WTC11 (cell line): Measurements from ENCODE around the gene LMO2. TPM values are rescaled to one million over a fixed set of nuclear protein-coding genes. Genes with fewer than 3 reads are reported as not detected.

ENCODE experiments used
- ATAC-seq: fragments of 200-7000 bp; cut with Tn5 transposase; 2 replicates; pipeline ENCODE4 v1.10.0; 2021; ENCODE audit warnings: mild to moderate bottlenecking, moderate library complexity
- CTCF ChIA-PET: fragments of 300-600 bp; sonication (Branson Sonifier 250); formaldehyde crosslinking; loops from one replicate; lab custom pipeline; 2021; ENCODE audit warnings: antibody characterized with exemption; lab: Charles Lee
- POLR2A ChIA-PET: fragments of 350-600 bp; sonication (Branson Sonifier 250); formaldehyde crosslinking; loops from one replicate; lab custom pipeline; 2021; ENCODE audit warnings: antibody characterized with exemption; lab: Charles Lee
- DNase-seq: peaks from one replicate; pipeline ENCODE4 v3.0.0; 2021; ENCODE audit warnings: low spot score
- H3K27ac Mint-ChIP-seq: 2 replicates; pipeline ENCODE4 v1.8.0; 2021; ENCODE audit warnings: mixed read lengths
- H3K27me3 Mint-ChIP-seq: 2 replicates; pipeline ENCODE4 v1.8.0; 2021; ENCODE audit warnings: low read depth, mild to moderate bottlenecking, moderate library complexity, mixed read lengths
- H3K36me3 Mint-ChIP-seq: 2 replicates; pipeline ENCODE4 v1.8.0; 2021; ENCODE audit warnings: mixed read lengths
- H3K4me1 Mint-ChIP-seq: 2 replicates; pipeline ENCODE4 v1.8.0; 2022; ENCODE audit warnings: mixed read lengths
- H3K4me3 Mint-ChIP-seq: 2 replicates; pipeline ENCODE4 v1.8.0; 2021; ENCODE audit warnings: mild to moderate bottlenecking, moderate library complexity, mixed read lengths
- H3K9me3 Mint-ChIP-seq: 2 replicates; pipeline ENCODE4 v1.8.0; 2021; ENCODE audit warnings: mixed read lengths
- EMX1 ChIP-seq: fragments of 250-450 bp; sonication (Bioruptor Pico); IDR thresholded peaks from 2 replicates; pipeline ENCODE4 v1.8.0; 2021; ENCODE audit warnings: mild to moderate bottlenecking
- ETV6 ChIP-seq: sonication (generic); formaldehyde crosslinking; IDR thresholded peaks from 2 replicates; pipeline ENCODE4 v1.8.1; 2022; ENCODE audit warnings: mild to moderate bottlenecking, missing genetic modification reagents
- FOXK1 ChIP-seq: sonication (generic); formaldehyde crosslinking; IDR thresholded peaks from 2 replicates; pipeline ENCODE4 v1.8.0; 2022; ENCODE audit warnings: mild to moderate bottlenecking, moderate library complexity, missing genetic modification reagents
- IRF2 ChIP-seq: sonication (generic); formaldehyde crosslinking; IDR thresholded peaks from 2 replicates; pipeline ENCODE4 v1.8.0; 2022; ENCODE audit warnings: low read depth, missing genetic modification reagents, borderline replicate concordance
- JAZF1 ChIP-seq: fragments of 250-450 bp; sonication (Bioruptor Pico); IDR thresholded peaks from 2 replicates; pipeline ENCODE4 v1.9.0; 2021; ENCODE audit warnings: moderate library complexity, mild to moderate bottlenecking, inconsistent platforms
- NFE2L1 ChIP-seq: sonication (generic); formaldehyde crosslinking; IDR thresholded peaks from 2 replicates; pipeline ENCODE4 v1.8.1; 2023; ENCODE audit warnings: missing genetic modification reagents
- NR1H2 ChIP-seq: sonication (generic); formaldehyde crosslinking; IDR thresholded peaks from 2 replicates; pipeline ENCODE4 v1.9.0; 2021; ENCODE audit warnings: mild to moderate bottlenecking, moderate library complexity, missing genetic modification reagents
- TCF7 ChIP-seq: sonication (generic); formaldehyde crosslinking; IDR thresholded peaks from 2 replicates; pipeline ENCODE4 v1.8.0; 2022; ENCODE audit warnings: mild to moderate bottlenecking, low read depth, missing genetic modification reagents, moderate library complexity
- TP53 ChIP-seq: sonication (generic); formaldehyde crosslinking; IDR thresholded peaks from 2 replicates; pipeline ENCODE4 v1.8.1; 2023; ENCODE audit warnings: mild to moderate bottlenecking, missing genetic modification reagents
- ZNF396 ChIP-seq: fragments of 250-450 bp; sonication (Bioruptor Pico); IDR thresholded peaks from 2 replicates; pipeline ENCODE4 v1.8.0; 2021; ENCODE audit warnings: mild to moderate bottlenecking, moderate library complexity, borderline replicate concordance
- ZNF423 ChIP-seq: fragments of 250-450 bp; sonication (Bioruptor Pico); IDR thresholded peaks from 2 replicates; pipeline ENCODE4 v2.1.2; 2022; ENCODE audit warnings: mild to moderate bottlenecking, moderate library complexity
- ZNF671 ChIP-seq: fragments of 250-450 bp; sonication (Bioruptor Pico); IDR thresholded peaks from 2 replicates; pipeline ENCODE4 v1.8.0; 2021; ENCODE audit warnings: mild to moderate bottlenecking
- total RNA-seq: library from RNA; stranded (reverse); gene quantifications from 3 replicates; pipeline ENCODE4 v1.2.3, GENCODE V29; 2021
- TF ChIP-seq, protein P1 (sequence below): fragments of 250-450 bp; sonication (Bioruptor Pico); conservative IDR thresholded peaks from 2 replicates; pipeline ENCODE4 v1.9.0; 2021; ENCODE audit warnings: mild to moderate bottlenecking
- TF ChIP-seq, protein P2 (sequence below): sonication (generic); formaldehyde crosslinking; IDR thresholded peaks from 2 replicates; pipeline ENCODE4 v1.8.0; 2022; ENCODE audit warnings: mild to moderate bottlenecking, missing genetic modification reagents
- TF ChIP-seq, protein P3 (sequence below): sonication (generic); formaldehyde crosslinking; IDR thresholded peaks from 2 replicates; pipeline ENCODE4 v1.8.0; 2022; ENCODE audit warnings: mild to moderate bottlenecking, missing genetic modification reagents
- TF ChIP-seq, protein P4 (sequence below): sonication (generic); formaldehyde crosslinking; IDR thresholded peaks from 2 replicates; pipeline ENCODE4 v1.8.1; 2022; ENCODE audit warnings: mild to moderate bottlenecking, moderate library complexity, missing genetic modification reagents
- TF ChIP-seq, protein P5 (sequence below): sonication (generic); formaldehyde crosslinking; IDR thresholded peaks from 2 replicates; pipeline ENCODE4 v1.8.1; 2022; ENCODE audit warnings: mild to moderate bottlenecking, missing genetic modification reagents, moderate library complexity, borderline replicate concordance
- TF ChIP-seq, protein P6 (sequence below): sonication (generic); formaldehyde crosslinking; IDR thresholded peaks from 2 replicates; pipeline ENCODE4 v1.8.0; 2023; ENCODE audit warnings: missing genetic modification reagents, mild to moderate bottlenecking, borderline replicate concordance
- TF ChIP-seq, protein P7 (sequence below): fragments of 250-450 bp; sonication (Bioruptor Pico); IDR thresholded peaks from 2 replicates; pipeline ENCODE4 v1.8.0; 2021; ENCODE audit warnings: mild to moderate bottlenecking

The LMO2 gene
- total RNA-seq, 1 experiment from 2014 or later, result 3.4 TPM

DNA sequence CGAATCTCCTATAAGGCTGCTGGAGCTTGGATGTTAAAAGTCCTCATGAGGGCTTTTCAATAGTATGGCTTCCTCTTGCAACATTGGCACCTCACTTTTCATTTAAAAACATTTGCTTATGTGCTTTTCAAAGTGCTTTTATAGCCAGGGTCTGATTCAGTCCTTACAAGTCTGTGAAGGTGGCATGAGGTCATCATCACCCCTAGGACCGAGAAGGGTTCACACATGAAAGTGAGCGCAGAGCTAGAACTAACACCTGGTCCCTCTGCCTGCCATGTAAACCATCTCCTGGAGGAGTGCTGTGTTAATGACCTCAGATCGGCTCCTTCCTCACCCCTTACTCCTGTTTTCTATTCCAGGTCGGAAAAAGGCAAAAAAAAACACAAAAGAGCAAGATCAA is 12.2 kb upstream of the LMO2 start (continued):
- TF ChIP-seq, protein P1, sequence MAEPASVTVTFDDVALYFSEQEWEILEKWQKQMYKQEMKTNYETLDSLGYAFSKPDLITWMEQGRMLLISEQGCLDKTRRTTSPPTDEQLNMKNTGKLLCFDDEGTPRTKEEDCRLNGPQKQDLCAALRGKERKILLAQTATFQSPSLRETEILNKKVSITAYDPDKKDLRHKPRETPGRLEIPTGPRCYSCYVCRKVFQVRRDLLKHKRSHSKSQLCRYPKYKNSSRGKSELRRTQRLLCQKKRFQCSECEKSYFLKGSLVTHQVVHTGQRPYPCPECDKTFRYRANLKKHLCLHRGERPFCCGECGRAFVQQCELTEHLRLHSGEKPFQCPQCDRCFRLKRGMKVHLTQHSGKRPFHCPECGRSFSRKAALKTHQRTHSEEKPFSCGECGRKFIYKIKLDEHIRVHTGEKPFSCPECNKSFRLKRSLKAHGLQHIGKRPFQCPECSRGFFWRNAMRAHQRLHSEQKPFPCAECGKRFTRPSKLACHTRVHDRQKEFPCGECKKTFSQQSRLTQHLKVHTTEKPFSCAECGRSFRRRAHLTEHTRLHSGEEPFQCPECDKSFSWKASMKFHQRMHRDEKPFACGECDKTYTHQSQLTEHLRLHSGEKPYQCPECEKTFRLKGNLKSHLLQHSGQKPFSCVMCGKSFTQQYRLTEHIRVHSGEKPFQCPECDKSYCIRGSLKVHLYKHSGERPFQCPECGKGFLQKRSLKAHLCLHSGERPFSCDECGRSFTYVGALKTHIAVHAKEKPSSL, result no peak
- TF ChIP-seq ZNF671 (CRISPR knock-in tag), result no peak
- TF ChIP-seq, protein P2, sequence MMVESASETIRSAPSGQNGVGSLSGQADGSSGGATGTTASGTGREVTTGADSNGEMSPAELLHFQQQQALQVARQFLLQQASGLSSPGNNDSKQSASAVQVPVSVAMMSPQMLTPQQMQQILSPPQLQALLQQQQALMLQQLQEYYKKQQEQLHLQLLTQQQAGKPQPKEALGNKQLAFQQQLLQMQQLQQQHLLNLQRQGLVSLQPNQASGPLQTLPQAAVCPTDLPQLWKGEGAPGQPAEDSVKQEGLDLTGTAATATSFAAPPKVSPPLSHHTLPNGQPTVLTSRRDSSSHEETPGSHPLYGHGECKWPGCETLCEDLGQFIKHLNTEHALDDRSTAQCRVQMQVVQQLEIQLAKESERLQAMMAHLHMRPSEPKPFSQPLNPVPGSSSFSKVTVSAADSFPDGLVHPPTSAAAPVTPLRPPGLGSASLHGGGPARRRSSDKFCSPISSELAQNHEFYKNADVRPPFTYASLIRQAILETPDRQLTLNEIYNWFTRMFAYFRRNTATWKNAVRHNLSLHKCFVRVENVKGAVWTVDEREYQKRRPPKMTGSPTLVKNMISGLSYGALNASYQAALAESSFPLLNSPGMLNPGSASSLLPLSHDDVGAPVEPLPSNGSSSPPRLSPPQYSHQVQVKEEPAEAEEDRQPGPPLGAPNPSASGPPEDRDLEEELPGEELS (CRISPR knock-in tag), result no peak
- TF ChIP-seq NR1H2 (CRISPR knock-in tag), result no peak
- TF ChIP-seq, protein P3, sequence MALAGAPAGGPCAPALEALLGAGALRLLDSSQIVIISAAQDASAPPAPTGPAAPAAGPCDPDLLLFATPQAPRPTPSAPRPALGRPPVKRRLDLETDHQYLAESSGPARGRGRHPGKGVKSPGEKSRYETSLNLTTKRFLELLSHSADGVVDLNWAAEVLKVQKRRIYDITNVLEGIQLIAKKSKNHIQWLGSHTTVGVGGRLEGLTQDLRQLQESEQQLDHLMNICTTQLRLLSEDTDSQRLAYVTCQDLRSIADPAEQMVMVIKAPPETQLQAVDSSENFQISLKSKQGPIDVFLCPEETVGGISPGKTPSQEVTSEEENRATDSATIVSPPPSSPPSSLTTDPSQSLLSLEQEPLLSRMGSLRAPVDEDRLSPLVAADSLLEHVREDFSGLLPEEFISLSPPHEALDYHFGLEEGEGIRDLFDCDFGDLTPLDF, result no peak
- no peak for TF ChIP-seq ZNF423 (CRISPR knock-in tag)
- no peak for TF ChIP-seq NFE2L1 (CRISPR knock-in tag)
- no peak for TF ChIP-seq ETV6 (CRISPR knock-in tag)
- TF ChIP-seq FOXK1 (CRISPR knock-in tag), result no peak

DNA sequence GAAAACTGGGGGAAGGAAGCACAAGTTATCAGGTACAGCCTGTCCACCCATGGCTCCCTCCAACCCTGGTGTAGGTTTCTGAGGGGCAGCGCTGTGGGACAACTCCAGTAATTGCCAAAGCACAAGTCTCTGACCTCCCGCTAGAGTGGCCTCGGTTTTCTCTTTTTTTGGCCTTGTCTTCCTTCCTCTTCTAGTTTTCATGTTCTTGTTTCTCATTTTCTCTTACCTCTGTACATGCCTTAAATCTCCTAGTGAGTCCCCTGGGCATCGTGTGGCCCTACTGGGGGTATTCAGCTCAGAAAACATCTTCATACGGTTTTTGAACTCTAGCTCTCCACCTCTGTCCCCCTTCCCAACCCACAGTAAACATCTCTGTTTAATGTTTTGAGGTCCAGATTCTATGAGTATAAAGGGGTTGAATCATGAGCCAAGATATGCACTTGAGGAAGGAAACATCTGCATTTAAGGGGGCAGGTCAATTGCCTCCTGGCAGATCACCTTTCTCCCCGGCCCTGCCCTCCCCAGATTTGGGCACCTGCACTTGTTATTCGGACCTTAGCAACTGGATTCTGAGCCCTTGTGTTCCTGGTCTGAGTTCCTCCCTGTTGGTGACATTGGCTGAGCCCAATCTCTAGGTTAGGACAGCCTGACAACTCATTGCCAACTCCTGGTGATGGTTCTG is 8.4 kb upstream of the LMO2 start:
- H3K4me1 Mint-ChIP-seq, result peaks cover 12% of the 10 kb centered on the region
- TF ChIP-seq EMX1 (CRISPR knock-in tag) (no peak), IRF2 (CRISPR knock-in tag) (no peak)
- TF ChIP-seq, protein P4, sequence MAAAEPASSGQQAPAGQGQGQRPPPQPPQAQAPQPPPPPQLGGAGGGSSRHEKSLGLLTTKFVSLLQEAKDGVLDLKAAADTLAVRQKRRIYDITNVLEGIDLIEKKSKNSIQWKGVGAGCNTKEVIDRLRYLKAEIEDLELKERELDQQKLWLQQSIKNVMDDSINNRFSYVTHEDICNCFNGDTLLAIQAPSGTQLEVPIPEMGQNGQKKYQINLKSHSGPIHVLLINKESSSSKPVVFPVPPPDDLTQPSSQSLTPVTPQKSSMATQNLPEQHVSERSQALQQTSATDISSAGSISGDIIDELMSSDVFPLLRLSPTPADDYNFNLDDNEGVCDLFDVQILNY (CRISPR knock-in tag), result no peak
- TF ChIP-seq, protein P5, sequence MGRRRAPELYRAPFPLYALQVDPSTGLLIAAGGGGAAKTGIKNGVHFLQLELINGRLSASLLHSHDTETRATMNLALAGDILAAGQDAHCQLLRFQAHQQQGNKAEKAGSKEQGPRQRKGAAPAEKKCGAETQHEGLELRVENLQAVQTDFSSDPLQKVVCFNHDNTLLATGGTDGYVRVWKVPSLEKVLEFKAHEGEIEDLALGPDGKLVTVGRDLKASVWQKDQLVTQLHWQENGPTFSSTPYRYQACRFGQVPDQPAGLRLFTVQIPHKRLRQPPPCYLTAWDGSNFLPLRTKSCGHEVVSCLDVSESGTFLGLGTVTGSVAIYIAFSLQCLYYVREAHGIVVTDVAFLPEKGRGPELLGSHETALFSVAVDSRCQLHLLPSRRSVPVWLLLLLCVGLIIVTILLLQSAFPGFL (CRISPR knock-in tag), result no peak
- TF ChIP-seq, all 79 proteins: peak for 0
- POLR2A ChIA-PET, result no interaction called here
- ATAC-seq, result no peak
- no peaks in the 10 kb centered on the region for H3K9me3 Mint-ChIP-seq
- H3K4me3 Mint-ChIP-seq, result no peak overlapping the region
- CTCF ChIA-PET, result no interaction called here
- no peaks in the 10 kb centered on the region for H3K27me3 Mint-ChIP-seq
- DNase-seq, result no peak
- H3K36me3 Mint-ChIP-seq, result no peaks in the 10 kb centered on the region
- H3K27ac Mint-ChIP-seq, result no peak overlapping the region

DNA sequence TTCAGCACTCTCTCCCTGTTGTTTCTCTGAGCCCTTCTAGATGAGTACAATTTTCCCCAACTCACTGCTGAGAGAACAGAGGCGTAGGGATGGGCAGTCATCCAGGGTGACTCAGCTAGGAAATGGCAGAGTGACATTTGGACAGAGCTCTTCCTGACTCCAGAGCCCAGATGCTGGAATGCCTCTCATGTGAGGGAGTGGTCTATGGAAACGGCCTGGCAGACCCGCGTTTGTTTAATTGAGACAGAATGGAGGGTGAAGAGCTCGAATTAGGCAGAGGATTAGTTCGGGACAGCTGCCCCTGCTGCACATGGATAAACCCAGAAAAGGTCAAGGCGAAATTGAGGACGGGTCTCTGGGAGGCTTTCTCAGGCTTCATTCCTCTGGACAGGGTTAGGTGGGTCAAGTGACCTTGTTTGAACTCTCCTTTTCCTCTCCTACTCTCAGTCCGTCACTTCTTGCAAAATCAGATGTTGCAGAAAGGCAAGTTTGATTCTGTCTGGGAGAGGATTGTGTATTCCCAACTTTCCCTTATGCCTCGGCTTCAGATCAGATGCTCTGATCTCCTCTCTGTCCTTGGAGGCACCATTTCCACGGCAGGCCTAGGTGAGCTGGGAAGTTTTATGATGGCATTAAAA is 7.6 kb upstream of the LMO2 start:
- no peaks in the 10 kb centered on the region for H3K36me3 Mint-ChIP-seq
- no peaks in the 10 kb centered on the region for H3K9me3 Mint-ChIP-seq
- ChIA-PET POLR2A (no interaction called here), CTCF (interaction anchor here (1.2 kb wide), 1 partner anchor 91 kb away, joined by 3 read pairs; no protein-coding TSS in a partner anchor)
- DNase-seq, result no peak
- H3K27me3 Mint-ChIP-seq, result no peaks in the 10 kb centered on the region
- H3K4me3 Mint-ChIP-seq, result no peak overlapping the region
- no peak; the same call in 1 of the 2 replicates for ATAC-seq
- peaks cover 12% of the 10 kb centered on the region for H3K4me1 Mint-ChIP-seq
- H3K27ac Mint-ChIP-seq, result no peak overlapping the region
- TF ChIP-seq JAZF1 (CRISPR knock-in tag) (no peak), ZNF671 (CRISPR knock-in tag) (no peak), TP53 (no peak), TCF7 (CRISPR knock-in tag) (no peak), NFE2L1 (CRISPR knock-in tag) (no peak), ZNF396 (CRISPR knock-in tag) (no peak)
- TF ChIP-seq, protein P6, sequence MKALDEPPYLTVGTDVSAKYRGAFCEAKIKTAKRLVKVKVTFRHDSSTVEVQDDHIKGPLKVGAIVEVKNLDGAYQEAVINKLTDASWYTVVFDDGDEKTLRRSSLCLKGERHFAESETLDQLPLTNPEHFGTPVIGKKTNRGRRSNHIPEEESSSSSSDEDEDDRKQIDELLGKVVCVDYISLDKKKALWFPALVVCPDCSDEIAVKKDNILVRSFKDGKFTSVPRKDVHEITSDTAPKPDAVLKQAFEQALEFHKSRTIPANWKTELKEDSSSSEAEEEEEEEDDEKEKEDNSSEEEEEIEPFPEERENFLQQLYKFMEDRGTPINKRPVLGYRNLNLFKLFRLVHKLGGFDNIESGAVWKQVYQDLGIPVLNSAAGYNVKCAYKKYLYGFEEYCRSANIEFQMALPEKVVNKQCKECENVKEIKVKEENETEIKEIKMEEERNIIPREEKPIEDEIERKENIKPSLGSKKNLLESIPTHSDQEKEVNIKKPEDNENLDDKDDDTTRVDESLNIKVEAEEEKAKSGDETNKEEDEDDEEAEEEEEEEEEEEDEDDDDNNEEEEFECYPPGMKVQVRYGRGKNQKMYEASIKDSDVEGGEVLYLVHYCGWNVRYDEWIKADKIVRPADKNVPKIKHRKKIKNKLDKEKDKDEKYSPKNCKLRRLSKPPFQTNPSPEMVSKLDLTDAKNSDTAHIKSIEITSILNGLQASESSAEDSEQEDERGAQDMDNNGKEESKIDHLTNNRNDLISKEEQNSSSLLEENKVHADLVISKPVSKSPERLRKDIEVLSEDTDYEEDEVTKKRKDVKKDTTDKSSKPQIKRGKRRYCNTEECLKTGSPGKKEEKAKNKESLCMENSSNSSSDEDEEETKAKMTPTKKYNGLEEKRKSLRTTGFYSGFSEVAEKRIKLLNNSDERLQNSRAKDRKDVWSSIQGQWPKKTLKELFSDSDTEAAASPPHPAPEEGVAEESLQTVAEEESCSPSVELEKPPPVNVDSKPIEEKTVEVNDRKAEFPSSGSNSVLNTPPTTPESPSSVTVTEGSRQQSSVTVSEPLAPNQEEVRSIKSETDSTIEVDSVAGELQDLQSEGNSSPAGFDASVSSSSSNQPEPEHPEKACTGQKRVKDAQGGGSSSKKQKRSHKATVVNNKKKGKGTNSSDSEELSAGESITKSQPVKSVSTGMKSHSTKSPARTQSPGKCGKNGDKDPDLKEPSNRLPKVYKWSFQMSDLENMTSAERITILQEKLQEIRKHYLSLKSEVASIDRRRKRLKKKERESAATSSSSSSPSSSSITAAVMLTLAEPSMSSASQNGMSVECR (CRISPR knock-in tag), result no peak
- TF ChIP-seq, protein P7, sequence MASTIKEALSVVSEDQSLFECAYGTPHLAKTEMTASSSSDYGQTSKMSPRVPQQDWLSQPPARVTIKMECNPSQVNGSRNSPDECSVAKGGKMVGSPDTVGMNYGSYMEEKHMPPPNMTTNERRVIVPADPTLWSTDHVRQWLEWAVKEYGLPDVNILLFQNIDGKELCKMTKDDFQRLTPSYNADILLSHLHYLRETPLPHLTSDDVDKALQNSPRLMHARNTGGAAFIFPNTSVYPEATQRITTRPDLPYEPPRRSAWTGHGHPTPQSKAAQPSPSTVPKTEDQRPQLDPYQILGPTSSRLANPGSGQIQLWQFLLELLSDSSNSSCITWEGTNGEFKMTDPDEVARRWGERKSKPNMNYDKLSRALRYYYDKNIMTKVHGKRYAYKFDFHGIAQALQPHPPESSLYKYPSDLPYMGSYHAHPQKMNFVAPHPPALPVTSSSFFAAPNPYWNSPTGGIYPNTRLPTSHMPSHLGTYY, result no peak
